ENCODE measurements around the gene DPY30.

Gene DPY30

GRCh38 chr2:32051836-32052439, 12.3 kb upstream of the DPY30 start:
- TF ChIP-seq POLR2AphosphoS5 (IDR thresholded peaks at IDR 0.05; ENCODE audit: low read depth, low read length) (no peak), REST (IDR thresholded peaks at IDR 0.05; ENCODE audit: insufficient read depth in 1 of 2, low read depth in 2 of 2, low read length in 2 of 2) (no peak), TAF1 (IDR thresholded peaks at IDR 0.05; ENCODE audit: borderline replicate concordance, insufficient read depth, low read length) (no peak), FOXP2 (optimal IDR thresholded peaks at IDR 0.05; ENCODE audit: borderline replicate concordance, extremely low read depth, extremely low read length, insufficient read depth) (no peak), SIN3A (IDR thresholded peaks at IDR 0.05; ENCODE audit: borderline replicate concordance, insufficient read depth, low read length) (no peak)

- TF ChIP-seq REST (IDR thresholded peaks at IDR 0.05; ENCODE audit: insufficient read depth in 1 of 2, low read depth in 2 of 2, low read length in 2 of 2) = no peak
- TF ChIP-seq FOXP2 (optimal IDR thresholded peaks at IDR 0.05; ENCODE audit: borderline replicate concordance, extremely low read depth, extremely low read length, insufficient read depth) = no peak
- no peak for TF ChIP-seq SIN3A (IDR thresholded peaks at IDR 0.05; ENCODE audit: borderline replicate concordance, insufficient read depth, low read length)
- no peak for TF ChIP-seq POLR2AphosphoS5 (IDR thresholded peaks at IDR 0.05; ENCODE audit: low read depth, low read length)
- no peak for TF ChIP-seq TAF1 (IDR thresholded peaks at IDR 0.05; ENCODE audit: borderline replicate concordance, insufficient read depth, low read length)
Observed at GRCh38 chr2:32043561-32043960, 4.0 kb upstream of the DPY30 start.

GRCh38 chr2:32012872-32013271, 26.7 kb downstream of the DPY30 start:
- TF ChIP-seq SIN3A (IDR thresholded peaks at IDR 0.05; ENCODE audit: borderline replicate concordance, insufficient read depth, low read length) = no peak
- TF ChIP-seq FOXP2 (optimal IDR thresholded peaks at IDR 0.05; ENCODE audit: borderline replicate concordance, extremely low read depth, extremely low read length, insufficient read depth) = no peak
- no peak for TF ChIP-seq TAF1 (IDR thresholded peaks at IDR 0.05; ENCODE audit: borderline replicate concordance, insufficient read depth, low read length)
- no peak for TF ChIP-seq REST (IDR thresholded peaks at IDR 0.05; ENCODE audit: insufficient read depth in 1 of 2, low read depth in 2 of 2, low read length in 2 of 2)
- TF ChIP-seq POLR2AphosphoS5 (IDR thresholded peaks at IDR 0.05; ENCODE audit: low read depth, low read length) = no peak

- TF ChIP-seq POLR2AphosphoS5 (IDR thresholded peaks at IDR 0.05; ENCODE audit: low read depth, low read length) (no peak), REST (IDR thresholded peaks at IDR 0.05; ENCODE audit: insufficient read depth in 1 of 2, low read depth in 2 of 2, low read length in 2 of 2) (no peak), TAF1 (IDR thresholded peaks at IDR 0.05; ENCODE audit: borderline replicate concordance, insufficient read depth, low read length) (no peak), FOXP2 (optimal IDR thresholded peaks at IDR 0.05; ENCODE audit: borderline replicate concordance, extremely low read depth, extremely low read length, insufficient read depth) (no peak), SIN3A (IDR thresholded peaks at IDR 0.05; ENCODE audit: borderline replicate concordance, insufficient read depth, low read length) (no peak)
Observed at GRCh38 chr2:32011485-32011960, 28.1 kb downstream of the DPY30 start.
